Measurements from ENCODE around the gene FKBP1A.

The FKBP1A gene

DNA sequence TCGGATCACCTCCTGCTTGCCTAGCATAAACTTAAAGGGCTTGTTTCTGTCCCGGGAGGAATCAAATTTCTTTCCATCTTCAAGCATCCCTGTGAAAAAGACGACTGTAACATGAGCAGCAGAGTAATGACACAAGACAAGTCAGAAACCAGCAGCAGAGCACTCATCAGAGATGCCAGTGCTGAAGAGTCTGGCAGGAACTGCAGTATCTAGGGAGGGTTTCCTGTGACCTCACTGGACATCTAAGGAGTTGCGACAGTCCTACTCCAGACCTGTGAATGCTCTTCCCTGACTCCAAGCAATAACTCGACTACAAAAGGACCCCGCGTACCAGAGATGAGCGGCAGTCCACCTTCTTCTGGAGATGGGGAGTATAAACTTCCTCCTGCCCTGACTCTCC lies 17.3 kb downstream of the FKBP1A start (continued):
- TF ChIP-seq, protein P1, sequence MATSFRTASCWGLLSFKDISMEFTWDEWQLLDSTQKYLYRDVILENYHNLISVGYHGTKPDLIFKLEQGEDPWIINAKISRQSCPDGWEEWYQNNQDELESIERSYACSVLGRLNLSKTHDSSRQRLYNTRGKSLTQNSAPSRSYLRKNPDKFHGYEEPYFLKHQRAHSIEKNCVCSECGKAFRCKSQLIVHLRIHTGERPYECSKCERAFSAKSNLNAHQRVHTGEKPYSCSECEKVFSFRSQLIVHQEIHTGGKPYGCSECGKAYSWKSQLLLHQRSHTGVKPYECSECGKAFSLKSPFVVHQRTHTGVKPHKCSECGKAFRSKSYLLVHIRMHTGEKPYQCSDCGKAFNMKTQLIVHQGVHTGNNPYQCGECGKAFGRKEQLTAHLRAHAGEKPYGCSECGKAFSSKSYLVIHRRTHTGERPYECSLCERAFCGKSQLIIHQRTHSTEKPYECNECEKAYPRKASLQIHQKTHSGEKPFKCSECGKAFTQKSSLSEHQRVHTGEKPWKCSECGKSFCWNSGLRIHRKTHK (tag by site-specific recombination; IDR thresholded peaks at IDR 0.05) = no peak
- TF ChIP-seq ZFP37 (tag by site-specific recombination; IDR thresholded peaks at IDR 0.05) = peak; percentile 42; the same call in 1 of the 2 replicates
- no peak for TF ChIP-seq ZNF776 (tag by site-specific recombination; IDR thresholded peaks at IDR 0.05; ENCODE audit: borderline replicate concordance)
- no peak for TF ChIP-seq ZSCAN23 (tag by site-specific recombination; IDR thresholded peaks at IDR 0.05)
- no peak for TF ChIP-seq ZNF747 (tag by site-specific recombination; IDR thresholded peaks at IDR 0.05)
- no peak for TF ChIP-seq GLI2 (tag by site-specific recombination; IDR thresholded peaks at IDR 0.05; ENCODE audit: borderline replicate concordance, low read depth)
- TF ChIP-seq ZNF544 (tag by site-specific recombination; IDR thresholded peaks at IDR 0.05) = no peak
- TF ChIP-seq, protein P2, sequence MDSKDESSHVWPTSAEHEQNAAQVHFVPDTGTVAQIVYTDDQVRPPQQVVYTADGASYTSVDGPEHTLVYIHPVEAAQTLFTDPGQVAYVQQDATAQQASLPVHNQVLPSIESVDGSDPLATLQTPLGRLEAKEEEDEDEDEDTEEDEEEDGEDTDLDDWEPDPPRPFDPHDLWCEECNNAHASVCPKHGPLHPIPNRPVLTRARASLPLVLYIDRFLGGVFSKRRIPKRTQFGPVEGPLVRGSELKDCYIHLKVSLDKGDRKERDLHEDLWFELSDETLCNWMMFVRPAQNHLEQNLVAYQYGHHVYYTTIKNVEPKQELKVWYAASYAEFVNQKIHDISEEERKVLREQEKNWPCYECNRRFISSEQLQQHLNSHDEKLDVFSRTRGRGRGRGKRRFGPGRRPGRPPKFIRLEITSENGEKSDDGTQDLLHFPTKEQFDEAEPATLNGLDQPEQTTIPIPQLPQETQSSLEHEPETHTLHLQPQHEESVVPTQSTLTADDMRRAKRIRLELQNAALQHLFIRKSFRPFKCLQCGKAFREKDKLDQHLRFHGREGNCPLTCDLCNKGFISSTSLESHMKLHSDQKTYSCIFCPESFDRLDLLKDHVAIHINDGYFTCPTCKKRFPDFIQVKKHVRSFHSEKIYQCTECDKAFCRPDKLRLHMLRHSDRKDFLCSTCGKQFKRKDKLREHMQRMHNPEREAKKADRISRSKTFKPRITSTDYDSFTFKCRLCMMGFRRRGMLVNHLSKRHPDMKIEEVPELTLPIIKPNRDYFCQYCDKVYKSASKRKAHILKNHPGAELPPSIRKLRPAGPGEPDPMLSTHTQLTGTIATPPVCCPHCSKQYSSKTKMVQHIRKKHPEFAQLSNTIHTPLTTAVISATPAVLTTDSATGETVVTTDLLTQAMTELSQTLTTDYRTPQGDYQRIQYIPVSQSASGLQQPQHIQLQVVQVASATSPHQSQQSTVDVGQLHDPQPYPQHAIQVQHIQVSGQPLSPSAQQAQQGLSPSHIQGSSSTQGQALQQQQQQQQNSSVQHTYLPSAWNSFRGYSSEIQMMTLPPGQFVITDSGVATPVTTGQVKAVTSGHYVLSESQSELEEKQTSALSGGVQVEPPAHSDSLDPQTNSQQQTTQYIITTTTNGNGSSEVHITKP (tag by site-specific recombination; IDR thresholded peaks at IDR 0.05) = peak; percentile 40; the same call in 1 of the 2 replicates
- TF ChIP-seq ZEB2 (tag by site-specific recombination; IDR thresholded peaks at IDR 0.05) = 0 out of 2 replicates have a peak, but pooled peaks have one; percentile 35
- TF ChIP-seq, protein P3, sequence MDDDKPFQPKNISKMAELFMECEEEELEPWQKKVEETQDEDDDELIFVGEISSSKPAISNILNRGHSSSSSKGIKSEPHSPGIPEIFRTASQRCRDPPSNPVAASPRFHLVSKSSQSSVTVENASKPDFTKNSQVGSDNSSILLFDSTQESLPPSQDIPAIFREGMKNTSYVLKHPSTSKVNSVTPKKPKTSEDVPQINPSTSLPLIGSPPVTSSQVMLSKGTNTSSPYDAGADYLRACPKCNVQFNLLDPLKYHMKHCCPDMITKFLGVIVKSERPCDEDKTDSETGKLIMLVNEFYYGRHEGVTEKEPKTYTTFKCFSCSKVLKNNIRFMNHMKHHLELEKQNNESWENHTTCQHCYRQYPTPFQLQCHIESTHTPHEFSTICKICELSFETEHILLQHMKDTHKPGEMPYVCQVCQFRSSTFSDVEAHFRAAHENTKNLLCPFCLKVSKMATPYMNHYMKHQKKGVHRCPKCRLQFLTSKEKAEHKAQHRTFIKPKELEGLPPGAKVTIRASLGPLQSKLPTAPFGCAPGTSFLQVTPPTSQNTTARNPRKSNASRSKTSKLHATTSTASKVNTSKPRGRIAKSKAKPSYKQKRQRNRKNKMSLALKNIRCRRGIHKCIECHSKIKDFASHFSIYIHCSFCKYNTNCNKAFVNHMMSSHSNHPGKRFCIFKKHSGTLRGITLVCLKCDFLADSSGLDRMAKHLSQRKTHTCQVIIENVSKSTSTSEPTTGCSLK (tag by site-specific recombination; IDR thresholded peaks at IDR 0.05) = no peak
- TF ChIP-seq ZNF529 (tag by site-specific recombination; IDR thresholded peaks at IDR 0.05; ENCODE audit: insufficient replicate concordance) = no peak
- peak; percentile 87 for TF ChIP-seq ZNF629 (tag by site-specific recombination; IDR thresholded peaks at IDR 0.05)
- TF ChIP-seq TRIM28 (IDR thresholded peaks at IDR 0.05; ENCODE audit: borderline replicate concordance, low read length) = no peak
- TF ChIP-seq, protein P4, sequence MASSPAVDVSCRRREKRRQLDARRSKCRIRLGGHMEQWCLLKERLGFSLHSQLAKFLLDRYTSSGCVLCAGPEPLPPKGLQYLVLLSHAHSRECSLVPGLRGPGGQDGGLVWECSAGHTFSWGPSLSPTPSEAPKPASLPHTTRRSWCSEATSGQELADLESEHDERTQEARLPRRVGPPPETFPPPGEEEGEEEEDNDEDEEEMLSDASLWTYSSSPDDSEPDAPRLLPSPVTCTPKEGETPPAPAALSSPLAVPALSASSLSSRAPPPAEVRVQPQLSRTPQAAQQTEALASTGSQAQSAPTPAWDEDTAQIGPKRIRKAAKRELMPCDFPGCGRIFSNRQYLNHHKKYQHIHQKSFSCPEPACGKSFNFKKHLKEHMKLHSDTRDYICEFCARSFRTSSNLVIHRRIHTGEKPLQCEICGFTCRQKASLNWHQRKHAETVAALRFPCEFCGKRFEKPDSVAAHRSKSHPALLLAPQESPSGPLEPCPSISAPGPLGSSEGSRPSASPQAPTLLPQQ (tag by site-specific recombination; IDR thresholded peaks at IDR 0.05) = no peak; the same call in 1 of the 2 replicates
- no peak for TF ChIP-seq ZNF843 (tag by site-specific recombination; IDR thresholded peaks at IDR 0.05)
- no peak for TF ChIP-seq KLF16 (tag by site-specific recombination; IDR thresholded peaks at IDR 0.05)
- no peak for TF ChIP-seq ZBTB48 (tag by site-specific recombination; IDR thresholded peaks at IDR 0.05)
- no peak for TF ChIP-seq ZNF23 (tag by site-specific recombination; IDR thresholded peaks at IDR 0.05; ENCODE audit: borderline replicate concordance)
- no peak for TF ChIP-seq ZNF596 (tag by site-specific recombination; IDR thresholded peaks at IDR 0.05)
- TF ChIP-seq ZSCAN16 (tag by site-specific recombination; IDR thresholded peaks at IDR 0.05) = no peak
- no peak for TF ChIP-seq ZNF658 (tag by site-specific recombination; IDR thresholded peaks at IDR 0.05)
- no peak for TF ChIP-seq ZNF221 (tag by site-specific recombination; IDR thresholded peaks at IDR 0.05; ENCODE audit: borderline replicate concordance)
- TF ChIP-seq, protein P5, sequence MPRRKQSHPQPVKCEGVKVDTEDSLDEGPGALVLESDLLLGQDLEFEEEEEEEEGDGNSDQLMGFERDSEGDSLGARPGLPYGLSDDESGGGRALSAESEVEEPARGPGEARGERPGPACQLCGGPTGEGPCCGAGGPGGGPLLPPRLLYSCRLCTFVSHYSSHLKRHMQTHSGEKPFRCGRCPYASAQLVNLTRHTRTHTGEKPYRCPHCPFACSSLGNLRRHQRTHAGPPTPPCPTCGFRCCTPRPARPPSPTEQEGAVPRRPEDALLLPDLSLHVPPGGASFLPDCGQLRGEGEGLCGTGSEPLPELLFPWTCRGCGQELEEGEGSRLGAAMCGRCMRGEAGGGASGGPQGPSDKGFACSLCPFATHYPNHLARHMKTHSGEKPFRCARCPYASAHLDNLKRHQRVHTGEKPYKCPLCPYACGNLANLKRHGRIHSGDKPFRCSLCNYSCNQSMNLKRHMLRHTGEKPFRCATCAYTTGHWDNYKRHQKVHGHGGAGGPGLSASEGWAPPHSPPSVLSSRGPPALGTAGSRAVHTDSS (tag by site-specific recombination; IDR thresholded peaks at IDR 0.05) = no peak
- TF ChIP-seq, protein P6, sequence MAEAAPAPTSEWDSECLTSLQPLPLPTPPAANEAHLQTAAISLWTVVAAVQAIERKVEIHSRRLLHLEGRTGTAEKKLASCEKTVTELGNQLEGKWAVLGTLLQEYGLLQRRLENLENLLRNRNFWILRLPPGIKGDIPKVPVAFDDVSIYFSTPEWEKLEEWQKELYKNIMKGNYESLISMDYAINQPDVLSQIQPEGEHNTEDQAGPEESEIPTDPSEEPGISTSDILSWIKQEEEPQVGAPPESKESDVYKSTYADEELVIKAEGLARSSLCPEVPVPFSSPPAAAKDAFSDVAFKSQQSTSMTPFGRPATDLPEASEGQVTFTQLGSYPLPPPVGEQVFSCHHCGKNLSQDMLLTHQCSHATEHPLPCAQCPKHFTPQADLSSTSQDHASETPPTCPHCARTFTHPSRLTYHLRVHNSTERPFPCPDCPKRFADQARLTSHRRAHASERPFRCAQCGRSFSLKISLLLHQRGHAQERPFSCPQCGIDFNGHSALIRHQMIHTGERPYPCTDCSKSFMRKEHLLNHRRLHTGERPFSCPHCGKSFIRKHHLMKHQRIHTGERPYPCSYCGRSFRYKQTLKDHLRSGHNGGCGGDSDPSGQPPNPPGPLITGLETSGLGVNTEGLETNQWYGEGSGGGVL (tag by site-specific recombination; IDR thresholded peaks at IDR 0.05) = no peak
- no peak for TF ChIP-seq ZNF433 (tag by site-specific recombination; IDR thresholded peaks at IDR 0.05; ENCODE audit: low read depth)
- peak; percentile 29; the same call in 1 of the 2 replicates for TF ChIP-seq ZNF24 (tag by site-specific recombination; IDR thresholded peaks at IDR 0.05)
- TF ChIP-seq ZBTB17 (tag by site-specific recombination; IDR thresholded peaks at IDR 0.05) = peak; percentile 70
- no peak for TF ChIP-seq HOXD13 (CRISPR knock-in tag; IDR thresholded peaks at IDR 0.05; ENCODE audit: borderline replicate concordance)
- TF ChIP-seq ZNF600 (tag by site-specific recombination; IDR thresholded peaks at IDR 0.05) = peak; percentile 94
- TF ChIP-seq ZNF202 (tag by site-specific recombination; IDR thresholded peaks at IDR 0.05; ENCODE audit: borderline replicate concordance) = no peak
